AG04450 (cell line): Measurements from ENCODE around the gene NUB1. TPM values are rescaled to one million over a fixed set of nuclear protein-coding genes. Genes with fewer than 3 reads are reported as not detected.

ENCODE experiments used
- CTCF ChIA-PET: fragments of 300-600, 350-600 bp; formaldehyde crosslinking; extraction: SDS; loops from one replicate; lab custom pipeline; 2022; ENCODE audit warnings: antibody characterized with exemption, inconsistent platforms; lab: Charles Lee
- POLR2A ChIA-PET: fragments of 350-600 bp; formaldehyde crosslinking; extraction: SDS; loops from one replicate; lab custom pipeline; 2021; ENCODE audit warnings: antibody characterized with exemption, inconsistent platforms; lab: Yijun Ruan, JAX
- DNase-seq: peaks from one replicate; pipeline ENCODE4 v3.0.0-alpha.2; 2011; ENCODE audit warnings: low read depth, low spot score
- H3K27ac ChIP-seq: one replicate; pipeline ENCODE4 v1.5.1; 2012; ENCODE audit warnings: low read depth, low read length, control low read depth
- H3K27me3 ChIP-seq: one replicate; pipeline ENCODE4 v1.6.0; 2012; ENCODE audit warnings: low read length; ENCODE audit not compliant: control insufficient read depth, insufficient read depth
- H3K4me3 ChIP-seq: 2 replicates; pipeline ENCODE4 v1.5.1; 2011; ENCODE audit warnings: mild to moderate bottlenecking, low read depth, low read length, control low read depth
- H3K9me3 ChIP-seq: 2 replicates; pipeline ENCODE4 v1.5.1; 2012; ENCODE audit warnings: low read length; ENCODE audit not compliant: control insufficient read depth, insufficient read depth
- CTCF ChIP-seq: IDR thresholded peaks from 2 replicates; pipeline ENCODE4 v1.5.1; 2011; ENCODE audit warnings: low read depth, low read length, control low read depth, inconsistent platforms
- polyA plus RNA-seq: library from polyadenylated mRNA; depleted of rRNA; stranded (reverse); fragments of >200 nt; gene quantifications from 2 replicates; pipeline ENCODE4 v1.2.3, GENCODE V29; 2011

Gene NUB1
- polyA plus RNA-seq, 1 experiment, result 64.1 TPM

GRCh38 chr7:151343516-151343915 lies 1.9 kb downstream of the NUB1 start:
- 0 out of 2 replicates have a peak, but pooled peaks cover 1% of the 10 kb centered on the region for H3K9me3 ChIP-seq
- no peak for DNase-seq
- peaks cover 7% of the 10 kb centered on the region for H3K27me3 ChIP-seq
- no peak overlapping the region for H3K4me3 ChIP-seq
- ChIA-PET CTCF (interaction anchor here (0.7 to 2.8 kb wide), 4 partner anchors 8 to 99 kb away, joined by 3 to 33 read pairs (median 6); no protein-coding TSS in a partner anchor), POLR2A (no interaction called here)
- no peak for TF ChIP-seq CTCF
- H3K27ac ChIP-seq, result no peak overlapping the region

- CTCF ChIA-PET, result interaction anchor here (0.9 to 2.8 kb wide), 4 partner anchors 30 to 102 kb away, joined by 3 to 33 read pairs (median 5); no protein-coding TSS in a partner anchor
- TF ChIP-seq CTCF, result no peak
- POLR2A ChIA-PET, result no interaction called here
Observed at GRCh38 chr7:151345576-151346469, 4.2 kb downstream of the NUB1 start.

DNA sequence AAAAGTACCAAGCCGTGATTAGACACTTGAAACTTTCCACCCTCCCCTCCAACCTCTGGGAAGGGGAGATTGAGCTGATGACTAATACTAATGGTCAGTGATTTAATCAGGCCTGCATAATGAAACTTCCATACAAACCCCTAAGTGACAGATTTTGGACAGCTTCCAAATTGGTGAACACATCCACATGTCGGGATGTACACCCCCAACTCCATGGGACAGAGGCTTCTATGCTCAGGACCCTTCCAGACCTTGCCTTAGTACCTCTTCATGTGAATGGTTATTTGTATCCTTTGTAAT lies 4.8 kb downstream of the NUB1 start:
- POLR2A ChIA-PET, result no interaction called here
- Histone ChIP-seq H3K27ac (no peak overlapping the region), H3K4me3 (no peak overlapping the region), H3K9me3 (no peaks in the 10 kb centered on the region), H3K27me3 (no peaks in the 10 kb centered on the region)
- TF ChIP-seq CTCF, result no peak
- CTCF ChIA-PET, result interaction anchor here (0.9 to 1.4 kb wide), 2 partner anchors 31 to 102 kb away, joined by 4 to 6 read pairs; no protein-coding TSS in a partner anchor
- DNase-seq, result no peak

More at GRCh38 chr7:151345576-151346469, 4.2 kb downstream of the NUB1 start:
- DNase-seq, result no peak
- Histone ChIP-seq H3K9me3 (no peaks in the 10 kb centered on the region), H3K27me3 (no peaks in the 10 kb centered on the region), H3K4me3 (no peak overlapping the region), H3K27ac (no peak overlapping the region)

DNA sequence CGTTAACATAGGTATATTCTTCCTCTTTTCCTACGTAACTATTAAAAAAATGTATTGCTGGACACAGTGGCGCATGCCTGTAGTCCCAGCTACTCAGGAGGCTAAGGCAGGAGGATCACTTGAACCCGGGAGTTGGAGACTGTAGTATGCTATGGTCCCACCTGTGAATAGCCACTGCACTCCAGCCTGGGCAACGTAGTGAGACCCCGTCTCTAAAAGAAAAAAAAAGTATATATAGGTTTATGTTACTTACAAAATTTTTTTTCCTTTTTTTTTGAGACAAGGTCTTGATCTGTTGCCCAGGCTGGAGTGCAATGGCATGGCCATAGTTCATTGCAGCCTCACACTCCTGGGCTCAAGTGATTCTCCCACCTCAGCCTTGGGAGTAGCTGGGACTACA lies 5.6 kb downstream of the NUB1 start:
- DNase-seq, result no peak
- Histone ChIP-seq H3K27me3 (no peaks in the 10 kb centered on the region), H3K9me3 (no peaks in the 10 kb centered on the region), H3K4me3 (no peak overlapping the region), H3K27ac (no peak overlapping the region)
- ChIA-PET CTCF (interaction anchor here (0.9 to 8.7 kb wide), 3 partner anchors 31 to 103 kb away, joined by 4 to 160 read pairs (median 6); no protein-coding TSS in a partner anchor), POLR2A (no interaction called here)
- TF ChIP-seq CTCF, result no peak

GRCh38 chr7:151348970-151349369 lies 7.4 kb downstream of the NUB1 start:
- POLR2A ChIA-PET, result interaction anchor here (0.6 kb wide), 1 partner anchor 8 kb away, joined by 5 read pairs; no protein-coding TSS in a partner anchor
- Histone ChIP-seq H3K4me3 (no peak overlapping the region), H3K9me3 (no peaks in the 10 kb centered on the region), H3K27me3 (no peaks in the 10 kb centered on the region), H3K27ac (no peak overlapping the region)
- TF ChIP-seq CTCF, result no peak
- DNase-seq, result no peak
- CTCF ChIA-PET, result interaction anchor here (0.6 to 8.7 kb wide), 5 partner anchors 10 to 99 kb away, joined by 3 to 160 read pairs (median 5); no protein-coding TSS in a partner anchor
